Stimulated activated CD4-positive, alpha-beta T cell treated with anti-CD3 and anti-CD28 coated beads, Interleukin-12 subunit alpha, Interleukin-12 subunit beta, amount 100 ng/mL, for 24 hours (primary cell): ENCODE measurements around the gene STX11.
"Not testable (repeated sequence)": the region's sequence is repeated elsewhere in the genome, so short reads cannot be mapped to it uniquely, and the experiment has no call there.

Experiments used
- DNase-seq, 2 experiments: peaks; one replicate each; pipeline ENCODE4 v3.0.0-alpha.2; 2020; ENCODE audit warnings: low read depth in 2 of 2

STX11 gene

GRCh38 chr6:144176043-144176442 is 25.7 kb downstream of the STX11 start:
- DNase-seq, result no peak

GRCh38 chr6:144177726-144178125 is 27.4 kb downstream of the STX11 start:
- DNase-seq, result no peak

GRCh38 chr6:144178323-144178722 is 28.0 kb downstream of the STX11 start:
- no peak for DNase-seq

GRCh38 chr6:144179237-144179636 is 28.9 kb downstream of the STX11 start:
- no peak for DNase-seq

GRCh38 chr6:144179828-144180227 is 29.5 kb downstream of the STX11 start:
- no peak for DNase-seq

- DNase-seq, result not testable (repeated sequence)
Measured at GRCh38 chr6:144180354-144180753, 30.0 kb downstream of the STX11 start.

GRCh38 chr6:144181639-144182038 is 31.3 kb downstream of the STX11 start:
- DNase-seq, result no peak

GRCh38 chr6:144184186-144184585 is 33.9 kb downstream of the STX11 start:
- DNase-seq, result not testable (repeated sequence)

GRCh38 chr6:144185133-144185836 is 35.0 kb downstream of the STX11 start:
- no peak for DNase-seq

GRCh38 chr6:144186817-144187625 is 36.7 kb downstream of the STX11 start:
- DNase-seq, result no peak

- DNase-seq, result no peak
Measured at GRCh38 chr6:144189351-144189750, 39.0 kb downstream of the STX11 start.

GRCh38 chr6:144190080-144190479 is 39.8 kb downstream of the STX11 start:
- DNase-seq, result no peak

- DNase-seq, result no peak
Measured at GRCh38 chr6:144190593-144190992, 40.3 kb downstream of the STX11 start.

- no peak for DNase-seq
Measured at GRCh38 chr6:144193181-144193580, 42.9 kb downstream of the STX11 start.

GRCh38 chr6:144194293-144194810 is 44.0 kb downstream of the STX11 start:
- DNase-seq, result no peak

- DNase-seq, result no peak
Measured at GRCh38 chr6:144195671-144196270, 45.5 kb downstream of the STX11 start.

- DNase-seq, result no peak
Measured at GRCh38 chr6:144197919-144198318, 47.6 kb downstream of the STX11 start.

- no peak for DNase-seq
Measured at GRCh38 chr6:144202879-144203468, 52.7 kb downstream of the STX11 start.

- DNase-seq, result no peak
Measured at GRCh38 chr6:144211160-144211559, 60.8 kb downstream of the STX11 start.

GRCh38 chr6:144213315-144213714 is 63.0 kb downstream of the STX11 start:
- no peak for DNase-seq

- no peak for DNase-seq
Measured at GRCh38 chr6:144214029-144214428, 63.7 kb downstream of the STX11 start.
